GM12872 (cell line): ENCODE measurements around the gene CLEC16A.

Experiments used
- CTCF ChIP-seq: IDR thresholded peaks from 3 replicates; pipeline ENCODE4 v1.5.1; 2011; ENCODE audit warnings: low read depth, mild to moderate bottlenecking, low read length, moderate library complexity; ENCODE audit not compliant: insufficient read depth

CLEC16A gene

DNA sequence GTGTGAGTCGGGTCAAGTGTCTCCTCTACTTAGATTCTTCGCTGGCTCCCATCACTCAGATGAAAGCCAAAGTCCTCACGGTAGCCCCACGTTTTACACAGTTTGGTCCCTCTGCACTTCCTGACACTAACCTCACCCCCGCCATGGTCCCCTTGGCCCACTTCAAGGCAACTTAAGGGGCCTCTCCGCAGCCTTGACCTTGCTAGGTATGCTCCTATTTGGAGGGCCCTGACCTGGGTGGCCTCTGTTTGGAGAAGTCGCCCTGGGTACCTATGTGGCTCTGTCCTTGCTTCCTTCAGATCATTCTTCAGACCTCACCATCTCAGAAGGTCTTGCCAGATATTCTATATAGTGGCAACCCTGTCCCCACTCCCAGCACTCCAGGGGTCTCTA is 201.5 kb downstream of the CLEC16A start:
- TF ChIP-seq CTCF = no peak

GRCh38 chr16:11147033-11147753 is 202.8 kb downstream of the CLEC16A start:
- no peak for TF ChIP-seq CTCF

DNA sequence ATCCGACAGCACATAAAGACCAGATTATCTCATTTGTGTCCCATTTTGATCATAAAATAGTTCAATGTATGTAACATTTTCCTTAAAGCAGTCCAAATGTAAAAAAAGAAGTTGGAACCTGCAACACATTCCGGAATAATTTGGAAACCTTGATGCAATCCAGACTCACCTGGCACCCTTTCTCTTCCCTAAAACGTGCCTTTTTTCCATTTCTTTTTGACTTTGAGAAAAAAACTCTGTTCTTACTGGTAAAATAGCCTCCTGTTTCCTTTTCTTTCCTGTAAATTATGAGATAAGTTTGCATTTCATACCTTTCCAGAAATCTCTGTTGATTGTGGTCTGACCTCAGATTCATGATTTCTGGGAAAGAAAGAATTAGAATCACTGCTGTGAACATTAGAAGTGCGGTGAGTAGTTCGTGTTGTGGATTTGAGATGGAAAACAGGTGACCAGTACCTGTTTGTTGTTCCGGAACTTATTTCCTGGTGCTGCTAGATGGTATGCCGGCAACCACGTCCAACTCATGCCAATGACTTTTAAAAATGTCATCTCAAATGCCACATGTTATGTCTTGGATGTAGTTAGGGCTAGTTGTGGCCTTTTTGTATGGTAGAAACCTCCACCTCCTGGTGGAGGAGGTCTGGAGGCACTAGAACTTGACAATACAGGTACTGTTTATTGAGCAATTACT is 203.5 kb downstream of the CLEC16A start:
- TF ChIP-seq CTCF = no peak

DNA sequence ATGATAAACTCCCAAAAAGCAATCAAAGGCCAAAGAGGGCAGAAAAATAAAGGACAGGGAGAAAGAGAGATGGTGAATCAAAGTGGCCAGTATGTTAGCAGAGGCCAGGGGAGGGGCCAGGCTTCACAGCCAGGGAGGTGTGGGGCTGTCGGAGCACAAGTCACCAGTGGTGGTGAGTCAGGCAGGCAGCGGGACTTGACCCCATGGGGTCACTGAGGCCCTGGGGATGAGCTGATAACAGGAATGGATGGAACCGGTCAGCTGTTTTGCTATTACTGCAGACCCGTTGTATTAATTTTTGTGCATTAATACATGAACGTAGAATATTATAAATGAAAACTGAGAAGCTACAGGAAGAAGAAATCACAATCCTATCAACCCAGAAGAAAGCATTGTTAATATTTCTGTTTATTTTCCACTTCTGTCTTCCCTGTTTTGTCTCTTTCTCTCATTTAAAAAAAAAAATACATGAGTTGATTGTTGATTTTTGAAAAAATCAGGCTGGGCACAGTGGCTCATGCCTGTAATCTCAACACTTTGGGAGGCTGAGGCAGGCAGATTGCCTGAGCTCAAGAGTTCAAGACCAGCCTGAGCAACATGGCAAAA is 204.8 kb downstream of the CLEC16A start:
- TF ChIP-seq CTCF = no peak

- TF ChIP-seq CTCF = no peak
Observed at GRCh38 chr16:11150190-11150589, 205.8 kb downstream of the CLEC16A start.

DNA sequence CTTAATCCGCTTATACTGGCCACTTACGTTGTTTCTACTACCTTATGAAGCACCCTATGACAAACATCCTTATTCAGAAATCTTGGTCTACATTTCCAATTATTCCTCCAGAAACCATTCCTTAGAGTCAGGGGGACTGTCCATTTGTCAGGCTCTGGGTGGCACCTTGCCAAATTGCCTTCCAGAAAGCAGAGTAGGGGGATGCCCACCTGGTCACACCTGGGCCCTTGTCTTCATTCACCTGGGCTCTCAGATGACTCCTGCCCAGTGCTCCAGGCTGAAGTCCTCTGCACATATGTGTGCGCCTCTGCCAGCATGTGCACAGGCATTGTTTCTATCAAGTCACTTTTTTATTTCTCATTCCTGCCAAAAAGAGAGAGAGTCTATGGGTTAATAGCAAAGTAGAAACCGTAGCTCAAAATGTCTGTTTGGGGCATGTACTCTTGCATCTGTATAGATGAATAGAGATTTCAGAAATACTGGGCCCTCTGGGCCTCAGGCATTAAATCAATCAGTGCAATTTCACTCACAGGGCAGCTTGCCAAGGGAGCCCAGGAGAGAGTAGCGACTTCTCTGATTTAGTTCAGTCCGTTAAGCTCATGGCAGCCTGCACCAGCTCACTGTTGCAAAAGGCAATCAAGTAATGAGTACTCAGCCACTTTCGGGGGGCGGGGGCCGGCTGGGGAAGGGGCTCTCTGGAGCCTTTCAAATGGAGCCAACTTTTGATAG is 207.0 kb downstream of the CLEC16A start:
- no peak for TF ChIP-seq CTCF
